ENCODE data around the gene MKRN1. TPM values are rescaled to one million over a fixed set of nuclear protein-coding genes. Genes with fewer than 3 reads are reported as not detected.

Gene MKRN1
- total and polyA plus RNA-seq, 2 of the 4 experiments (the other 2 are of a cell fraction): 47.2 to 83.0 TPM

- no peak overlapping the region for H3K4me3 ChIP-seq (ENCODE audit: insufficient read depth, low read depth, low read length)
- H4K91ac ChIP-seq (ENCODE audit: insufficient read depth, low read depth, low read length): no peak overlapping the region
- no peak overlapping the region for H2BK5ac ChIP-seq (ENCODE audit: low read depth, low read length, poor library complexity, severe bottlenecking)
- H2AK9ac ChIP-seq (replicated peaks; ENCODE audit: low read depth, low read length, poor library complexity): no peak overlapping the region
- H3K4me2 ChIP-seq (ENCODE audit: low read depth, low read length): no peak overlapping the region
- no TSS peak for BruUV-seq (replicated peaks)
- no peak overlapping the region for H3K9ac ChIP-seq (ENCODE audit: low read depth, low read length)
- no peak overlapping the region for H2BK20ac ChIP-seq (ENCODE audit: low read depth, low read length)
- H3K56ac ChIP-seq (ENCODE audit: extremely low read depth, insufficient read depth, low read length): no peak overlapping the region
- no peak overlapping the region for H4K8ac ChIP-seq (ENCODE audit: low read depth in 2 of 2, low read length in 2 of 2)
- H2BK120ac ChIP-seq (ENCODE audit: low read depth, low read length): no peak overlapping the region
- peaks cover 7% of the 10 kb centered on the region; the same call in 1 of the 2 replicates for H3K9me1 ChIP-seq (ENCODE audit: insufficient read depth, low read length)
- intact Hi-C loops (cut with micrococcal nuclease): no loop called here
- ChIA-PET CTCF (no interaction called here), POLR2A (ENCODE audit: unreplicated experiment) (no interaction called here)
- H3K27me3 ChIP-seq (ENCODE audit: control insufficient read depth, insufficient read depth, low read length): no peaks in the 10 kb centered on the region
- H3K27ac ChIP-seq (ENCODE audit: insufficient read depth, low read length): no peak overlapping the region
- H3K18ac ChIP-seq (ENCODE audit: low read depth, low read length): no peak overlapping the region
- no peak overlapping the region for H2BK15ac ChIP-seq (ENCODE audit: low read depth, low read length)
- dilution Hi-C loops (cut with HindIII; ENCODE audit: low sequenced_read_pairs, unreplicated experiment): no loop called here
- TF ChIP-seq RAD21 (IDR thresholded peaks at IDR 0.05; ENCODE audit: low read length) (no peak), ELK1 (IDR thresholded peaks at IDR 0.05; ENCODE audit: borderline replicate concordance, low read depth, low read length) (no peak), MXI1 (IDR thresholded peaks at IDR 0.05; ENCODE audit: borderline replicate concordance, low read depth, low read length) (no peak), CEBPB (IDR thresholded peaks at IDR 0.05; ENCODE audit: low read depth, low read length) (no peak), RFX5 (IDR thresholded peaks at IDR 0.05; ENCODE audit: low read depth, low read length) (no peak), CTCF (conservative IDR thresholded peaks at IDR 0.05; ENCODE audit: low read depth, low read length) (no peak), MAFK (IDR thresholded peaks at IDR 0.05; ENCODE audit: low read depth, low read length) (no peak), FOS (IDR thresholded peaks at IDR 0.05; ENCODE audit: low read depth, low read length) (no peak), BHLHE40 (IDR thresholded peaks at IDR 0.05; ENCODE audit: low read depth, low read length) (no peak), NFE2L2 (IDR thresholded peaks at IDR 0.05; ENCODE audit: low read depth, low read length) (no peak), MAZ (IDR thresholded peaks at IDR 0.05; ENCODE audit: borderline replicate concordance, low read depth, low read length) (no peak), SMC3 (IDR thresholded peaks at IDR 0.05; ENCODE audit: low read depth, low read length) (no peak), RCOR1 (IDR thresholded peaks at IDR 0.05; ENCODE audit: insufficient replicate concordance, low read length) (no peak), CHD1 (IDR thresholded peaks at IDR 0.05; ENCODE audit: low read depth, low read length) (no peak), POLR2A (IDR thresholded peaks at IDR 0.05; ENCODE audit: low read depth, low read length) (no peak), USF2 (IDR thresholded peaks at IDR 0.05; ENCODE audit: low read depth, low read length) (no peak)
- no peaks in the 10 kb centered on the region for H4K20me1 ChIP-seq (ENCODE audit: insufficient read depth, low read length)
- H3K14ac ChIP-seq (replicated peaks; ENCODE audit: low read depth, low read length): no peak overlapping the region
- no CpG with 5 or more reads among the region's 11 CpGs for WGBS, 2 experiments (ENCODE audit: extremely low coverage in 2 of 2, insufficient read length in 1 of 2)
- H3K4me1 ChIP-seq (ENCODE audit: control insufficient read depth, insufficient read depth, low read length): no peaks in the 10 kb centered on the region
- no peak overlapping the region for H3K4ac ChIP-seq (ENCODE audit: low read depth, low read length)
- DNase-seq (no peak), ATAC-seq (ENCODE audit: low read depth) (no peak)
- in situ Hi-C loops (cut with MboI; ENCODE audit: low sequenced_read_pairs): no loop called here
- H2AFZ ChIP-seq (replicated peaks; ENCODE audit: low read length, poor library complexity): no peak overlapping the region
- no peaks in the 10 kb centered on the region for H3K36me3 ChIP-seq (ENCODE audit: control insufficient read depth, insufficient read depth, low read length)
- H3K9me3 ChIP-seq (ENCODE audit: control insufficient read depth, insufficient read depth, low read length): no peaks in the 10 kb centered on the region
- H3K79me1 ChIP-seq (ENCODE audit: low read depth in 1 of 2, low read length in 2 of 2): no peaks in the 10 kb centered on the region
- H2AK5ac ChIP-seq (ENCODE audit: low read depth, low read length): no peak overlapping the region
- H3K23ac ChIP-seq (ENCODE audit: low read depth, low read length): no peak overlapping the region
- H4K5ac ChIP-seq (ENCODE audit: low read depth, low read length): no peak overlapping the region
Observed at GRCh38 chr7:140446467-140446866, 32.8 kb downstream of the MKRN1 start.

All from IMR-90 (cell line).